Esophagus muscularis mucosa (tissue), 4 donors: ENCODE measurements around the gene CAMKV. TPM values are rescaled to one million over a fixed set of nuclear protein-coding genes. Genes with fewer than 3 reads are reported as not detected.

Experiments used
- DNase-seq: peaks from one replicate; pipeline ENCODE4 v3.0.0-alpha.2; 2017; ENCODE audit errors: extremely low spot score
- H3K27ac ChIP-seq, 4 donors: fragments of 200-600 bp; sonication (generic); replicated peaks in 1 of 4; 1 replicate in 3 of 4; 2 replicates in 1 of 4; pipeline ENCODE4 v1.5.1; 2016 to 2019; ENCODE audit warnings: mild to moderate bottlenecking in 1 of 4
- H3K27me3 ChIP-seq, 4 donors: fragments of 200-600 bp; sonication (generic); one replicate each; pipeline versions ENCODE4 v1.5.1 to v1.6.0; 2016 to 2019
- H3K36me3 ChIP-seq, 4 donors: fragments of 200-600 bp; sonication (generic); one replicate each; pipeline ENCODE4 v1.5.1; 2016 to 2019
- H3K4me1 ChIP-seq, 4 donors: fragments of 200-600 bp; sonication (generic); one replicate each; pipeline ENCODE4 v1.5.1; 2016 to 2019
- H3K4me3 ChIP-seq, 4 donors: fragments of 200-600 bp; sonication (generic); 1 replicate in 2 of 4; 2 replicates in 2 of 4; pipeline ENCODE4 v1.5.1; 2016 to 2019; ENCODE audit warnings: mild to moderate bottlenecking in 4 of 4, moderate library complexity in 1 of 4
- H3K9me3 ChIP-seq, 4 donors: fragments of 200-600 bp; sonication (generic); 1 replicate in 3 of 4; 2 replicates in 1 of 4; pipeline ENCODE4 v1.5.1; 2016 to 2019
- CTCF ChIP-seq, 3 experiments: fragments of 200-600 bp in 2 of 3; fragments of 450-650 bp in 1 of 3; sonication (generic) in 2 of 3; IDR thresholded peaks; one replicate each; pipeline ENCODE4 v1.5.1; 2017 to 2019; ENCODE audit warnings: antibody characterized with exemption in 3 of 3, mild to moderate bottlenecking in 2 of 3, moderate library complexity in 1 of 3
- EP300 ChIP-seq: sonication (generic); formaldehyde crosslinking; IDR thresholded peaks from one replicate; pipeline ENCODE4 v1.6.1; 2017; ENCODE audit warnings: antibody characterized with exemption
- POLR2A ChIP-seq: fragments of 450-650 bp; IDR thresholded peaks from one replicate; pipeline ENCODE4 v1.6.1; 2017; ENCODE audit warnings: antibody characterized with exemption, moderate library complexity, mild to moderate bottlenecking, low read depth
- POLR2AphosphoS5 ChIP-seq, 2 donors: sonication (generic); formaldehyde crosslinking; IDR thresholded peaks; one replicate each; pipeline ENCODE4 v1.6.1; 2017; ENCODE audit warnings: antibody characterized with exemption in 2 of 2
- WGBS: methylation state at CpG from one replicate; pipeline ENCODE4 v1.1.5; 2018; 5-methylcytosine and 5-hydroxymethylcytosine counted together
- intact Hi-C: fragments of 100-400 bp; cut with DNase I; formaldehyde crosslinking; loops from one replicate; pipeline ENCODE4 v1.15.1; 2023
- total RNA-seq, 4 donors: library from RNA; depleted of rRNA; stranded (reverse); fragments of >200 nt; gene quantifications; one replicate each; pipeline versions ENCODE4 v1.1.0 to v1.2.1, GENCODE V29; 2016

The CAMKV gene
- total RNA-seq, 4 donors from 2014 or later: 0.13 TPM; not detected in 3

GRCh38 chr3:49876567-49876966 lies 6.9 kb upstream of the CAMKV start:
- Histone ChIP-seq H3K9me3 (no peaks in the 10 kb centered on the region), H3K27ac (no peak overlapping the region), H3K27me3 (peaks cover 0 to 8% (median under 1%) of the 10 kb centered on the region in 4 donors), H3K4me1 (peaks cover 7 to 13% (median 10%) of the 10 kb centered on the region in 4 donors), H3K4me3 (no peak overlapping the region), H3K36me3 (no peaks in the 10 kb centered on the region)
- DNase-seq: no peak
- TF ChIP-seq EP300 (no peak), CTCF (IDR thresholded peaks at IDR 0.05) (no peak), POLR2A (no peak), POLR2AphosphoS5 (IDR thresholded peaks at IDR 0.05) (no peak)
- 100% methylated on average over 4 of the region's 5 CpGs for WGBS
- intact Hi-C loops: no loop called here

DNA sequence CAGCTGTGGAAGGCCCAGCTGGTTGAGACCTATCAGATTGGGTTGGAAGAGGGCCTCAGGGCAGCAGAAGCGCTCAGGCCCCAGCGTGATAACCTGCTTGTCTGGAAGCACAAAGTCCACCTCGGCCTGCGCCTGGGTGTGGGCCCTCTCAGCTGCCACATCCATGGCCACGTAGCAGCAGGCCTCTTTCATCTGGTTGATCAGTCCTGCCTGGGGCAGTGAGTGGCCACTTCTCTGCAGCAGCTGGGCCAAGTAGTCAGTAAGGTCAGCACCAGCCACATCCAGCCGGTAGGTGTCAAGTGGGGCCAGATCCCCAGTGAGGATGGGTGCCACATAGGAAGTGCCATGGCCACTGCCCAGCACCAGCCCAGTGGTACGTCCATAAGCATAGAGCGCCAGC lies 3.9 kb upstream of the CAMKV start:
- H3K9me3 ChIP-seq: no peaks in the 10 kb centered on the region
- H3K27me3 ChIP-seq: peaks cover 0 to 37% (median 15%) of the 10 kb centered on the region in 4 donors
- no peak overlapping the region for H3K4me3 ChIP-seq
- H3K36me3 ChIP-seq: no peaks in the 10 kb centered on the region
- 95% methylated on average over 8 of the region's 8 CpGs for WGBS
- DNase-seq: no peak
- TF ChIP-seq POLR2AphosphoS5 (IDR thresholded peaks at IDR 0.05) (no peak), POLR2A (no peak), EP300 (no peak)
- intact Hi-C loops: no loop called here
- no peak overlapping the region for H3K27ac ChIP-seq
- peaks cover 10 to 16% (median 15%) of the 10 kb centered on the region in 4 donors for H3K4me1 ChIP-seq

- 50% methylated on average over 1 of the region's 4 CpGs for WGBS
- peaks cover 10 to 16% (median 15%) of the 10 kb centered on the region in 4 donors for H3K4me1 ChIP-seq
- no peak for DNase-seq
- no peaks in the 10 kb centered on the region for H3K9me3 ChIP-seq
- no peak for TF ChIP-seq CTCF (IDR thresholded peaks at IDR 0.05)
- no peak for TF ChIP-seq EP300
- TF ChIP-seq POLR2A: no peak
- TF ChIP-seq POLR2AphosphoS5 (IDR thresholded peaks at IDR 0.05): no peak
- H3K27me3 ChIP-seq: peaks cover 0 to 45% (median 20%) of the 10 kb centered on the region in 4 donors
- no peaks in the 10 kb centered on the region for H3K36me3 ChIP-seq
- no peak overlapping the region for H3K27ac ChIP-seq
- intact Hi-C loops: no loop called here
- no peak overlapping the region for H3K4me3 ChIP-seq
Observed at GRCh38 chr3:49872801-49873281, 3.1 kb upstream of the CAMKV start.

DNA sequence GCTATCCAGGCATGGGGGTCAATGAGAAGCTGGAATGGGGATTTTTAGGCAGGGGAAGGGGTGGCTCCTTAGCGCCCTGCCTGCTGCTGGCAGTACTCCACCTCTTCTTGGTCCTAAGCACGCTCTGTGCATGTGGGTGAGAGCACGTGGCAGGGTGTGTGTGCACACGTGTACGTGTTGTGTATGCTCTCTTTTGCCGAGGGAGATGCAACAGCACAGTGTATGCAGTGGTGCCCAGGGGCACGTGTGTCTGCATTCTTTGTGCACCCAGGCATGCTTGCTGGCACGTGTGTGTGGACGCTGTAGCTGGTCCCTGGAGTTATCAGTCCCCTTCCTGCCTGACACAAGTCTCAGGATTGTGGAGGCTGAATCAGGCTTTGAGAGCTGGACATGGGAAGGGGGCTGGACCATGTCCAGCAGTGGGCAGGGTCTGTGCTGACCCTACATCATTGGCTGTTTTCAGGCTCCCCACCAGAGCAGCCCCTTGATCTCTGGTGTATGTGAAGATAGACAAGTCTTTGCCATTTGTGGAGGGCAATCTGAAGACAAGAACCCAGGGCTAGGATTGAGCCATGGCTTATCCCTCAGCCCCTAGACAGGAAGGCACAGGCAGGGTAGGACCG lies 1.9 kb upstream of the CAMKV start:
- intact Hi-C loops: no loop called here
- WGBS: 79% methylated on average over 7 of the region's 10 CpGs
- no peak for TF ChIP-seq CTCF (IDR thresholded peaks at IDR 0.05)
- TF ChIP-seq POLR2AphosphoS5 (IDR thresholded peaks at IDR 0.05): no peak
- TF ChIP-seq POLR2A: no peak
- no peak for TF ChIP-seq EP300
- DNase-seq: no peak
- H3K27me3 ChIP-seq: peaks cover 0 to 55% (median 20%) of the 10 kb centered on the region in 4 donors
- H3K4me3 ChIP-seq: no peak overlapping the region
- H3K9me3 ChIP-seq: no peaks in the 10 kb centered on the region
- H3K36me3 ChIP-seq: no peaks in the 10 kb centered on the region
- peaks cover 10 to 16% (median 15%) of the 10 kb centered on the region in 4 donors for H3K4me1 ChIP-seq
- no peak overlapping the region for H3K27ac ChIP-seq

GRCh38 chr3:49868862-49869466 lies 742 bp downstream of the CAMKV start:
- intact Hi-C loops: no loop called here
- no peak for TF ChIP-seq POLR2AphosphoS5 (IDR thresholded peaks at IDR 0.05)
- TF ChIP-seq CTCF (IDR thresholded peaks at IDR 0.05): no peak
- TF ChIP-seq POLR2A: no peak
- no peak for TF ChIP-seq EP300
- peaks cover 10 to 16% (median 15%) of the 10 kb centered on the region in 4 donors for H3K4me1 ChIP-seq
- peaks cover 0 to 62% (median 20%) of the 10 kb centered on the region in 4 donors for H3K27me3 ChIP-seq
- WGBS: 6% methylated on average over 10 of the region's 23 CpGs
- H3K4me3 ChIP-seq: peak overlapping the region; percentile 49 to 57 (median 50)
- H3K27ac ChIP-seq: no peak overlapping the region
- H3K36me3 ChIP-seq: no peaks in the 10 kb centered on the region
- no peaks in the 10 kb centered on the region for H3K9me3 ChIP-seq
- no peak for DNase-seq
